ENCODE measurements around the gene IGSF21. TPM values are rescaled to one million over a fixed set of nuclear protein-coding genes. Genes with fewer than 3 reads are reported as not detected.

The IGSF21 gene
- total RNA-seq, 1 donor from 2014 or later = 3.2 TPM

DNA sequence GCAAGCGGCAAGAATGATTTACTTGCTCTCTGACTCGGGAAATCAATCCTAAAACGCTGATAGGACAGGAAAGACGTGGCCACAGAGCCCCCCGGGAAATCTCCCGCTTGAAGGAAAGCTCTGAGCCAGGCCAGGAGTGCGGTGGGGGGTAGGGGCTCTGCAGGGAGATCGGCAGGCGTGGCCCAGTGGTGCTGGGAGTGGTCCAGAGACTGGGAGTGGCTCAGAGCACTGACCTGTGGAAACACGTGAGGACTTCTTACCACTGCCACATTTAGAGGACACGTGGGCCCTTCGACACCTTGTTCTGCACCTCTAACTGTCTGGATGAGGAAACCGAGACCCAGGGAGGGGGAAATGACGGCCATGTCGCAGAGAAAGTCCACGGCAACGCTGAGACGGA, 243.1 kb downstream of the IGSF21 start:
- no peak overlapping the region for H3K4me3 ChIP-seq
- TF ChIP-seq POLR2A (IDR thresholded peaks at IDR 0.05) (no peak), POLR2AphosphoS5 (IDR thresholded peaks at IDR 0.05; ENCODE audit: insufficient read depth in 1 of 2, low read depth in 1 of 2) (no peak)
- TF ChIP-seq, protein P1, sequence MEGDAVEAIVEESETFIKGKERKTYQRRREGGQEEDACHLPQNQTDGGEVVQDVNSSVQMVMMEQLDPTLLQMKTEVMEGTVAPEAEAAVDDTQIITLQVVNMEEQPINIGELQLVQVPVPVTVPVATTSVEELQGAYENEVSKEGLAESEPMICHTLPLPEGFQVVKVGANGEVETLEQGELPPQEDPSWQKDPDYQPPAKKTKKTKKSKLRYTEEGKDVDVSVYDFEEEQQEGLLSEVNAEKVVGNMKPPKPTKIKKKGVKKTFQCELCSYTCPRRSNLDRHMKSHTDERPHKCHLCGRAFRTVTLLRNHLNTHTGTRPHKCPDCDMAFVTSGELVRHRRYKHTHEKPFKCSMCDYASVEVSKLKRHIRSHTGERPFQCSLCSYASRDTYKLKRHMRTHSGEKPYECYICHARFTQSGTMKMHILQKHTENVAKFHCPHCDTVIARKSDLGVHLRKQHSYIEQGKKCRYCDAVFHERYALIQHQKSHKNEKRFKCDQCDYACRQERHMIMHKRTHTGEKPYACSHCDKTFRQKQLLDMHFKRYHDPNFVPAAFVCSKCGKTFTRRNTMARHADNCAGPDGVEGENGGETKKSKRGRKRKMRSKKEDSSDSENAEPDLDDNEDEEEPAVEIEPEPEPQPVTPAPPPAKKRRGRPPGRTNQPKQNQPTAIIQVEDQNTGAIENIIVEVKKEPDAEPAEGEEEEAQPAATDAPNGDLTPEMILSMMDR (IDR thresholded peaks at IDR 0.05) = no peak
- no peaks in the 10 kb centered on the region for H3K27me3 ChIP-seq
- H3K27ac ChIP-seq = no peak overlapping the region
- H3K4me1 ChIP-seq = no peaks in the 10 kb centered on the region
- no peak for DNase-seq (ENCODE audit: extremely low spot score in 2 of 2)
- H3K36me3 ChIP-seq = no peaks in the 10 kb centered on the region
- no peaks in the 10 kb centered on the region for H3K9me3 ChIP-seq
- intact Hi-C loops (cut with DNase I) = no loop called here

GRCh38 chr1:18351735-18352134, 244.1 kb downstream of the IGSF21 start:
- no peak overlapping the region for H3K27ac ChIP-seq
- H3K4me1 ChIP-seq = no peaks in the 10 kb centered on the region
- H3K27me3 ChIP-seq = no peaks in the 10 kb centered on the region
- H3K4me3 ChIP-seq = no peak overlapping the region
- H3K36me3 ChIP-seq = no peaks in the 10 kb centered on the region
- intact Hi-C loops (cut with DNase I) = no loop called here
- no peak for DNase-seq (ENCODE audit: extremely low spot score in 2 of 2)
- H3K9me3 ChIP-seq = no peaks in the 10 kb centered on the region
- TF ChIP-seq POLR2A (IDR thresholded peaks at IDR 0.05) = no peak

DNA sequence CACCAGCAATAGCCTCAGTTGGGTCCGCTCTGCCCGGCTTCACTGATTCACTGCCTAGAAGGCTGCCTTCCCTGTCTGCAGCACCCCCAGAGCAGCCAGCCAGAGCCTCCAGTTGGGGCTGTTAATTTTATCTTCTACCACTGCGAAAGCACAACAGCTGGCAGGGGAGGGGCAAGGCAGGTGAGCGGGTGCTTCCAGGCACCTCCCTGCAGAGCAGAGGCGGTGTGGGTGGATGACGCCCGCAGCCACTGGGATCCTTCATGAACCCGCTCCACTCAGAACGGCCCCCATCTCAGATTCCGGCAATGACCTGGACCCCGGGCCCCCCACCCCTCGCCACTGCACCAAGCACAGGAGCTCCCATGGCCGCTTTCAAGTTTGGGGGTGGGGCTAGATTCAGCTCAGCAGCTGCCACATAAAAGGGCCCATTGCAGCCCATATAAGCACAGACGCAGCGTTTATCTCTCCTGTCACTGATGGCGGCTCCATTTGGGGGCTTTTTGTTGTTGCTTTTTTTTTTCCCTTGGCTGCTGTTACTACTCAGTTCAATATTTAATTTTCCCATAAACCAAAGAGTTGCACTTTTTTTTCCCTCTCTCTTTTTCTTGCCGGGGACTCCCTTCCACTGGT, 245.2 kb downstream of the IGSF21 start:
- TF ChIP-seq POLR2A (IDR thresholded peaks at IDR 0.05) (no peak), POLR2AphosphoS5 (IDR thresholded peaks at IDR 0.05; ENCODE audit: insufficient read depth in 1 of 2, low read depth in 1 of 2) (no peak)
- TF ChIP-seq, protein P1 (IDR thresholded peaks at IDR 0.05) = no peak
- Histone ChIP-seq H3K27me3 (no peaks in the 10 kb centered on the region), H3K9me3 (no peaks in the 10 kb centered on the region), H3K4me3 (no peak overlapping the region), H3K4me1 (no peaks in the 10 kb centered on the region), H3K36me3 (no peaks in the 10 kb centered on the region), H3K27ac (no peak overlapping the region)
- intact Hi-C loops (cut with DNase I) = no loop called here
- DNase-seq (ENCODE audit: extremely low spot score in 2 of 2) = no peak

GRCh38 chr1:18353528-18353927, 245.9 kb downstream of the IGSF21 start:
- Histone ChIP-seq H3K9me3 (no peaks in the 10 kb centered on the region), H3K4me1 (no peaks in the 10 kb centered on the region), H3K27me3 (no peaks in the 10 kb centered on the region), H3K4me3 (no peak overlapping the region), H3K36me3 (no peaks in the 10 kb centered on the region), H3K27ac (no peak overlapping the region)
- TF ChIP-seq, protein P1 (IDR thresholded peaks at IDR 0.05) = no peak
- no peak for TF ChIP-seq POLR2A (IDR thresholded peaks at IDR 0.05)
- no peak for TF ChIP-seq POLR2AphosphoS5 (IDR thresholded peaks at IDR 0.05; ENCODE audit: insufficient read depth in 1 of 2, low read depth in 1 of 2)
- intact Hi-C loops (cut with DNase I) = no loop called here
- DNase-seq (ENCODE audit: extremely low spot score in 2 of 2) = no peak

DNA sequence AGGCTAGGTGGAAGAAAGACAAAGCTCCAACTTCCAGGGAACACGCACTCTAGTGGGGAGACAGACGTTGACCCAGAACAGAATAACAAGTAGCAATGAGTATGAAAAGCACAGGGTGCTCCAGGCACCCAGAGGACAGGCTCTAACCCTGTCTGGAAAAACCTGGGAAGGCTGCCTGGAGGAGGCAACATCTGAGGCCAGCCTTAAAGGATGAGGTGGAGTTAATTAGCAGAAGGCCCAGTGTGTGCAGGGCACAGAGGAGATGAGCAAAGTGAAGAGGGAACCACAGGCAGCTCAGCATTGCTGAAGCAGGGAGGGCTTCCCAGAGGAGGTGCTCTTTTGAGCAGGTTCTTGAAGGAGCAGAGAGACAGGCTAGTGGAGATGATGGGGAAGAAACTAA, 246.4 kb downstream of the IGSF21 start:
- H3K4me1 ChIP-seq = no peaks in the 10 kb centered on the region
- DNase-seq (ENCODE audit: extremely low spot score in 2 of 2) = no peak
- H3K36me3 ChIP-seq = no peaks in the 10 kb centered on the region
- no peak overlapping the region for H3K27ac ChIP-seq
- H3K4me3 ChIP-seq = no peak overlapping the region
- TF ChIP-seq, protein P1 (IDR thresholded peaks at IDR 0.05) = no peak
- no peak for TF ChIP-seq POLR2AphosphoS5 (IDR thresholded peaks at IDR 0.05; ENCODE audit: insufficient read depth in 1 of 2, low read depth in 1 of 2)
- intact Hi-C loops (cut with DNase I) = no loop called here
- H3K27me3 ChIP-seq = no peaks in the 10 kb centered on the region
- no peaks in the 10 kb centered on the region for H3K9me3 ChIP-seq

All from vagina (tissue), 2 donors.